Glutamatergic neuron (in vitro differentiated cells): ENCODE results near the gene GJA3. TPM values are rescaled to one million over a fixed set of nuclear protein-coding genes. Genes with fewer than 3 reads are reported as not detected.

Source experiments
- total RNA-seq: library from RNA; stranded (reverse); fragmentation: NEBNext Ultra II Directional; extraction: Animal tissue kit (Norgen Biotek cat#: 25700); gene quantifications from one replicate; pipeline ENCODE4 v1.2.1, GENCODE V29; 2021; ENCODE audit not compliant: unreplicated experiment

The GJA3 gene
- total RNA-seq, 1 donor from 2014 or later = not detected

Other genes starting within 250 kb of the GJA3 start
- 215 TPM for gene ZMYM2, start 202.3 kb downstream of the GJA3 start, total RNA-seq
- not detected for gene GJB2, start 31.9 kb upstream of the GJA3 start, total RNA-seq
- not detected for gene GJB6, start 71.3 kb upstream of the GJA3 start, total RNA-seq